GM23338 (cell line): ENCODE results near the gene CPXM2. TPM values are rescaled to one million over a fixed set of nuclear protein-coding genes. Genes with fewer than 3 reads are reported as not detected.

ENCODE experiments used
- ATAC-seq: fragments of 200-7000 bp; cut with Tn5 transposase; 3 replicates; pipeline ENCODE4 v1.9.1; 2020
- DNase-seq: peaks from one replicate; pipeline ENCODE4 v3.0.0-alpha.2; 2015; ENCODE audit warnings: low spot score
- H2AFZ ChIP-seq: fragments of 200-600 bp; sonication (generic); 2 replicates; pipeline ENCODE4 v1.8.0; 2016; ENCODE audit warnings: antibody characterized with exemption, mild to moderate bottlenecking, moderate library complexity
- H3F3A ChIP-seq: fragments of 200-600 bp; sonication (generic); replicated peaks from 2 replicates; pipeline ENCODE4 v1.8.0; 2017; ENCODE audit warnings: antibody characterized with exemption, mixed run types, low read depth
- H3K27ac ChIP-seq: fragments of 200-600 bp; sonication (generic); 2 replicates; pipeline ENCODE4 v1.6.1; 2016; ENCODE audit warnings: low read depth
- H3K27me3 ChIP-seq: fragments of 200-600 bp; sonication (generic); 2 replicates; pipeline ENCODE4 v1.8.0; 2016; ENCODE audit warnings: mild to moderate bottlenecking, mixed run types, moderate library complexity; ENCODE audit not compliant: insufficient read depth
- H3K36me3 ChIP-seq: fragments of 200-600 bp; sonication (generic); 2 replicates; pipeline ENCODE4 v1.8.0; 2016; ENCODE audit warnings: mild to moderate bottlenecking; ENCODE audit not compliant: insufficient read depth
- H3K4me1 ChIP-seq: fragments of 200-600 bp; sonication (generic); 2 replicates; pipeline ENCODE4 v1.8.0; 2016; ENCODE audit warnings: mild to moderate bottlenecking, moderate library complexity; ENCODE audit not compliant: insufficient read depth
- H3K4me2 ChIP-seq: fragments of 200-600 bp; sonication (generic); 2 replicates; pipeline ENCODE4 v1.7.1; 2017; ENCODE audit warnings: mixed run types
- H3K4me3 ChIP-seq: fragments of 200-600 bp; sonication (generic); 2 replicates; pipeline ENCODE4 v1.6.1; 2016; ENCODE audit warnings: mixed run types
- H3K79me2 ChIP-seq: fragments of 200-600 bp; sonication (generic); replicated peaks from 2 replicates; pipeline ENCODE4 v1.8.0; 2017; ENCODE audit warnings: mild to moderate bottlenecking; ENCODE audit not compliant: insufficient read depth
- H3K9me2 ChIP-seq: fragments of 200-600 bp; sonication (generic); 2 replicates; pipeline ENCODE4 v1.8.0; 2017; ENCODE audit not compliant: insufficient read depth
- H4K20me1 ChIP-seq: fragments of 200-600 bp; sonication (generic); replicated peaks from 2 replicates; pipeline ENCODE4 v1.8.0; 2017; ENCODE audit warnings: mild to moderate bottlenecking; ENCODE audit not compliant: insufficient read depth
- H3K27ac Mint-ChIP-seq: 2 replicates; pipeline ENCODE4 v1.8.0; 2020; ENCODE audit warnings: inconsistent platforms, mild to moderate bottlenecking, moderate library complexity, mixed read lengths
- H3K27me3 Mint-ChIP-seq: 3 replicates; pipeline ENCODE4 v1.8.0; 2022; ENCODE audit warnings: low read depth, mild to moderate bottlenecking, moderate library complexity, mixed read lengths, inconsistent platforms; ENCODE audit not compliant: insufficient read depth, poor library complexity
- H3K36me3 Mint-ChIP-seq: 3 replicates; pipeline ENCODE4 v1.8.0; 2021; ENCODE audit warnings: low read depth, mild to moderate bottlenecking, inconsistent platforms, moderate library complexity, mixed read lengths
- H3K4me1 Mint-ChIP-seq: 3 replicates; pipeline ENCODE4 v1.8.0; 2020; ENCODE audit warnings: mild to moderate bottlenecking, inconsistent platforms, mixed read lengths
- H3K4me3 Mint-ChIP-seq: 3 replicates; pipeline ENCODE4 v1.8.0; 2021; ENCODE audit warnings: moderate library complexity, mild to moderate bottlenecking, inconsistent platforms, mixed read lengths
- H3K9me3 Mint-ChIP-seq: 3 replicates; pipeline ENCODE4 v1.8.0; 2020; ENCODE audit warnings: moderate library complexity, mild to moderate bottlenecking, inconsistent platforms, mixed read lengths
- CREB1 ChIP-seq: fragments of 250-450 bp; sonication (Bioruptor Pico); IDR thresholded peaks from 2 replicates; pipeline ENCODE4 v1.5.0; 2020; ENCODE audit warnings: low read depth, mild to moderate bottlenecking, moderate library complexity
- CTCF ChIP-seq, 2 experiments: fragments of 200-600 bp in 1 of 2; sonication (generic) in 1 of 2; conservative IDR thresholded peaks; 2 replicates each; pipeline versions ENCODE4 v1.5.1 to v1.6.1; 2016 to 2017; ENCODE audit warnings: antibody characterized with exemption in 2 of 2, low read depth in 2 of 2, mild to moderate bottlenecking in 2 of 2, moderate library complexity in 1 of 2
- ETS1 ChIP-seq: IDR thresholded peaks from 2 replicates; pipeline ENCODE4 v1.6.1; 2016; ENCODE audit warnings: antibody characterized with exemption
- EZH2 ChIP-seq: fragments of 200-600 bp; sonication (generic); IDR thresholded peaks from one replicate; pipeline ENCODE4 v1.8.0; 2017; ENCODE audit warnings: antibody characterized with exemption, mild to moderate bottlenecking, low read depth; ENCODE audit not compliant: unreplicated experiment
- EZH2phosphoT487 ChIP-seq: fragments of 200-600 bp; sonication (generic); IDR thresholded peaks from one replicate; pipeline ENCODE4 v1.8.1; 2018; ENCODE audit warnings: antibody characterized with exemption; ENCODE audit not compliant: unreplicated experiment
- JUNB ChIP-seq: IDR thresholded peaks from one replicate; pipeline ENCODE4 v1.6.1; 2016; ENCODE audit warnings: antibody characterized with exemption; ENCODE audit not compliant: unreplicated experiment
- NANOG ChIP-seq: IDR thresholded peaks from 2 replicates; pipeline ENCODE4 v1.6.1; 2016; ENCODE audit warnings: antibody characterized with exemption, borderline replicate concordance
- POLR2AphosphoS5 ChIP-seq: IDR thresholded peaks from 2 replicates; pipeline ENCODE4 v1.6.1; 2016; ENCODE audit warnings: antibody characterized with exemption, low read depth
- REST ChIP-seq: IDR thresholded peaks from one replicate; pipeline ENCODE4 v1.6.1; 2018; ENCODE audit warnings: antibody characterized with exemption; ENCODE audit not compliant: unreplicated experiment
- STAT1 ChIP-seq: IDR thresholded peaks from one replicate; pipeline ENCODE4 v1.6.1; 2016; ENCODE audit warnings: antibody characterized with exemption; ENCODE audit not compliant: unreplicated experiment
- ZNF114 ChIP-seq: fragments of 250-450 bp; sonication (Bioruptor Pico); IDR thresholded peaks from 2 replicates; pipeline ENCODE4 v1.5.0; 2020; ENCODE audit warnings: mild to moderate bottlenecking, moderate library complexity
- ZNF331 ChIP-seq: fragments of 250-450 bp; sonication (Bioruptor Pico); IDR thresholded peaks from 2 replicates; pipeline ENCODE4 v1.5.0; 2020; ENCODE audit warnings: low read depth, mild to moderate bottlenecking, moderate library complexity
- ZNF462 ChIP-seq: fragments of 250-450 bp; sonication (Bioruptor Pico); IDR thresholded peaks from 2 replicates; pipeline ENCODE4 v1.5.0; 2020; ENCODE audit warnings: mild to moderate bottlenecking, moderate library complexity
- polyA plus RNA-seq: library from polyadenylated mRNA; unstranded; fragments of >200 nt; fragmentation: Nextera tagmentation; extraction: Ambion mirVana; gene quantifications from 2 replicates; pipeline ENCODE4 v1.2.1, GENCODE V29; 2016
- total RNA-seq: library from RNA; depleted of rRNA; stranded (reverse); fragments of >200 nt; shearing (Covaris generic); gene quantifications from 2 replicates; pipeline ENCODE4 v1.2.3, GENCODE V29; 2014

Gene CPXM2
- total and polyA plus RNA-seq, 2 experiments from 2014 or later: 1.6 to 8.1 TPM

- H3K36me3 ChIP-seq: no peaks in the 10 kb centered on the region
- no peaks in the 10 kb centered on the region for H3K4me1 ChIP-seq
- Mint-ChIP-seq H3K27ac (no peak overlapping the region), H3K27me3 (peaks cover 2% of the 10 kb centered on the region), H3K4me1 (peaks cover 7% of the 10 kb centered on the region), H3K4me3 (no peak overlapping the region), H3K9me3 (peaks cover 13% of the 10 kb centered on the region), H3K36me3 (no peaks in the 10 kb centered on the region; the same call in 2 of the 3 replicates)
- H3K27ac ChIP-seq: no peak overlapping the region
- no peaks in the 10 kb centered on the region for H3K27me3 ChIP-seq
- TF ChIP-seq STAT1: no peak
- TF ChIP-seq CTCF (conservative IDR thresholded peaks at IDR 0.05; ENCODE audit: low read depth in 2 of 2): no peak
- no peak for TF ChIP-seq JUNB
- TF ChIP-seq ETS1: no peak
- TF ChIP-seq REST: no peak
- TF ChIP-seq CREB1 (CRISPR knock-in tag): no peak
- TF ChIP-seq ZNF331 (CRISPR knock-in tag): no peak
- TF ChIP-seq EZH2phosphoT487: no peak
- TF ChIP-seq POLR2AphosphoS5: no peak
- TF ChIP-seq ZNF462 (CRISPR knock-in tag): no peak
- no peak for TF ChIP-seq EZH2
- no peak for TF ChIP-seq NANOG
- no peak for TF ChIP-seq ZNF114 (CRISPR knock-in tag)
- H3K4me3 ChIP-seq: no peak overlapping the region
- H4K20me1 ChIP-seq: no peaks in the 10 kb centered on the region
- H3K4me2 ChIP-seq: no peak overlapping the region
- no peak for ATAC-seq
- no peak for DNase-seq
- H3F3A ChIP-seq: no peaks in the 10 kb centered on the region
- H3K9me2 ChIP-seq: 0 out of 2 replicates have a peak, but pooled peaks cover 4% of the 10 kb centered on the region
- no peak overlapping the region for H2AFZ ChIP-seq
- H3K79me2 ChIP-seq: no peaks in the 10 kb centered on the region
These were observed 47.3 kb upstream of the CPXM2 start for GRCh38 chr10:123938890-123939289.
